Activated CD4-positive, alpha-beta T cell treated with anti-CD3 and anti-CD28 coated beads, Interleukin-2, Interleukin-6, amounts not matched to agents 100 ng/mL and 50 ng/mL, durations not matched to agents 16 hours and 8 hours (primary cell): ENCODE measurements around the gene PODXL.

Experiments used
- DNase-seq: peaks from one replicate; pipeline ENCODE4 v3.0.0-alpha.2; 2020

PODXL gene

GRCh38 chr7:131556053-131556908 lies at the start of gene PODXL:
Gene PODXL (minus strand): TSS chr7:131556628. CDS start chr7:131556359, 269 bp downstream.
- peak; percentile 73 for DNase-seq

DNA sequence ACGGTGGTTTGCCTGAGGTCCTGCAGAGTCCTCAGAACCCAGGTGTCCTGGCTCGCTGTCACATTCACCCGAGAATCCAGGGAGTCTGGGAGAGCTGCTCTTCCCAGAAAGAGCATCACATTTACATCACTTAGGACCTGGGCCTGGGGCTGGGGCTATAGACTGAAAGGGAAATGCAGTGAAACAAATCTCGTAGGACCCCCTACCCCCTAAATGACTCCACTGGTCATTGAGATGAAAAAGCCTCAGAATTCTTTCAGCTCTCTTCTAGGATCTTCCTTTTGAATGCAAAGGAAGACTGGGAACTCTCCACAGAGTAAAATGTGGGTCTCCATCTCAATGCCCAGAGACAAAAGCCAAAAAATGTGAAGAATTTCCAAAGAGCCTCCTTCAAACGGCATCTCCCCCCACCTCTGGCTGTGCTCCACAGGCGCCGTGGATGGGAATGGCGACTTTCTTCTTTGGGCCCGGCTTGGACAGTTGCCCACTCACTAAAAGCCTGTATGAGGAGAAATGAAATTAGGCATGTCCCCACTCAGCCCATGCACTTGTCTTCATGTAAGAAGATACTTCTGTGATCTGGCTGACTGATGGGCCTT lies 49.0 kb upstream of the PODXL start:
- DNase-seq = no peak

DNA sequence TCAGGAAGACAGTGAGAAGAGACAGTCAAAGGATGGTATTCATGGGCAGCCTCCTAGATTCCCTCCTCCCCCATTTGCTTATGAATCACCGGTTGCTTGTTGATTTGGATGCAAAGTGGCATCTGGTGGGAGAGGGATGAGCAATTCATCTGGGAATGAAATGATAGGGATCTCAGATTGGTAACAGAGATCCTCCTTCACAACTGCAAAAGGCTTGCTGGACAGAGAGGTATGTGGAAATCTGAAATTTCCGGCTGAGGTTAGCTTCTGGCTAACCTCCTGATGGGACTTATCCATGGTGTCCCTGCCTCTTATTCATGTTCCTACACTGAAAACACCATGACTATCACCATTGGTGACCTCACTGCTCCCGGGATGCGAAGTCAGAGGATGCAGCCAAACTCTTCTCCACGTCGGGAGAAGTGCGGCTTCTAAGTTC lies 48.4 kb upstream of the PODXL start:
- DNase-seq = no peak

GRCh38 chr7:131603932-131604331 lies 47.5 kb upstream of the PODXL start:
- no peak for DNase-seq

DNA sequence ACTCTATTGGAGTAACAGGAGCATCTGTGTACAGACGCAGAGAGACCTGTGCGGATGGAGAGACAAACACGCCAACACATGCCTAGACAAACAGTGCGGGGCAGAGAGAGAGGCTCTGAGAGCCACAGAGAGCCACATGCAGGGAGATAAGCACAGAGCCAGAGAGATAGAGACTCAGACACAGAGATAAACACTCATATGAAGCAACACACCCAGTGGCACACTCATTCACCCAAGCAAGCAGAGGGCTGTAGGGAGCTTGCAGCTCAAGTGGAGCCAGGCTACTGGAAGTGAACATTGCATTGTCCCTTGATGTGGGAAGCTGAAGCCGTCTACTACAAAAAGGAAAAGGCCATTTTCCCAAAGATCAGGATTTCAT lies 46.6 kb upstream of the PODXL start:
- DNase-seq = no peak

DNA sequence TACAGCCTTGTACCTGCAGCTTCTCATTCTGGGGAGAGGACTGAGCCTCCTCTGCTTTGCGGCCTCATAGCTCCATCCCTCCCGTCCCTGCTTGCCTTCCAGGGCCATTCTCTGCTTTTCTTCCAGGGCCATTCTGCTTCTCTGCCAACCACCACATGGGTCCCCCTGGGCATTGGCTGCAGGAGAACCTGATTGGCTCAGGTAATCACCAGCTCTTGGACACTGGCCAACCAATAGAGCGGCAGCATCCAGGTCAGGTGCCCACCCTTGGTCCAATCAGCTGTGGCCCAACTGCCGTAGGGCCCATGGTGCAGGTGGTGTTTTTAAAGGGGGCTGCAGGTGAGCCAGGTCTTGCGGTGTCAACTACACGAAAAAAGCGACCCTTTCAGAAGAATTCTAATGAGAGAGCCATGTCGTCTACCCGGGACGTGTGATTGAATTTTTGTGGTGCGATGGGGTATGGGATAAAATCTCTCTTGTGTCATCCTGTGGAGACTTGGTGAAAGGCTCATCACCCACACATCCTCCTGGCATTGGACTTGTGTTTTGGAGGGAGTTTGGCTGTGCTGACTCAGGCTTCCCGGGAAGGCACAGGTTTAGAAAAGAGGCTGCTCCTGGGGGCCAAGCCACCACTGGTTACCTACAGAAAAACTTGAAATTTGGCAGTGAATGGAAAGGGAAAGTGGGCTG lies 46.0 kb upstream of the PODXL start:
- DNase-seq = no peak

DNA sequence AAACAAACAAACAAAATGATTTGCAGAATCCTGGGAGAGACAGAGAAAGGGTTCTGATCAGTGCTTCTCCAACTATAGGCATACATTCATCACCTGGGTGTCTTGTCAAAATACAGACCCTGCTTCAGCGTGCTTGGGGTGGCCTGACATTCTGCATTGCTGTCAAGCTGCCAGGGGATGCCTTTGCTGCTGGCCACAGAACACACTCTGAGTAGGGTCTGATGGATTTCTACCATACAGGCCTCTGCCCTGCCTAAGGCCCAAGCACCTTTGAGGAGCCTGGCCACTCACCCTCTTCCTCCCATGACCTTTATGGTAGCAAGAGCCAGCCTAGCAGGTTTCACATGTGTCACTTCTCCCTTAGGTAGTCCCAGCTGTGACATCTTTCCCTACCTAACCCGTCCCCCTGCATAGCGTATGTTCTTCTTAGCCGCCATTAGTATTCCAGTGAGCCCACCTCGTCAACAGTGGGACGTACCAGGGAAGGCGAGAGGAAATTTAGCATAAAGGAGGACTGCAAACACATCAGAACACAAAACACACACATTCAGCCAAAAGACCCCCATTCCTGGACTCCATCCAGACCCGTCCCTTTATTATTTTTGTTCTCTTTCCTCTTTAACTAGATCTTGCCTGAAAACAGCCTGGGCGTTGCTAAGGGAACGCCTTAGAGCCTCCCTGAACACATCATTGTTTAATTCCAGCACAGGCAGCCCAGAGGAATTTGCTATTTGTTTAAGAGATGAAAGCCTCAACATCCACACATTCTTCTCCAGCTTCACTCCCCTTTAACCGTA lies 43.9 kb upstream of the PODXL start:
- DNase-seq = no peak

GRCh38 chr7:131596785-131597184 lies 40.4 kb upstream of the PODXL start:
- DNase-seq = no peak

GRCh38 chr7:131595699-131596098 lies 39.3 kb upstream of the PODXL start:
- DNase-seq = no peak

- no peak for DNase-seq
These were observed 35.4 kb upstream of the PODXL start for GRCh38 chr7:131591687-131592319.

- DNase-seq = no peak
These were observed 31.0 kb upstream of the PODXL start for GRCh38 chr7:131587315-131587923.

- no peak for DNase-seq
These were observed 30.3 kb upstream of the PODXL start for GRCh38 chr7:131586759-131587158.

DNA sequence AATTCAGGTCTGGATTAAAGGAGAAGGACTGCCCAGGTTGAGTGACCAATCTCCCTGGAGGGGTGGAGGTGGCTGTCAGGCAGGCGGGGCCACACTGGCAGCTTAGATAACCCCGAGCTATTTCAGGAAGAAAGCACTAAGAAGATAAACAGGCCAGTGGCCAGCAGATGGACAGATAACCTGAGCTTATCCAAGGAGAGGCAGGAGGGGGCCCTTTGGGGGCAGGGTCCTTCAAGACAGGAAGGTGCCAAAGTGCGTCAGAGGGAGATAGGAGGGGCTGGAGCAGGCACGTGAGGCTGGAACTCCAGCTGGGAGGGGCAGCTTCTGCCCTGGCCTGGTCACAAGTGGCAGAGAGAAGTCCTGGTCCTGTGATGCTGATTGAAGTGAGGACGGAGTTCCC lies 29.8 kb upstream of the PODXL start:
- no peak for DNase-seq

GRCh38 chr7:131583430-131583829 lies 27.0 kb upstream of the PODXL start:
- DNase-seq = no peak

- no peak for DNase-seq
These were observed 25.0 kb upstream of the PODXL start for GRCh38 chr7:131581241-131582051.

DNA sequence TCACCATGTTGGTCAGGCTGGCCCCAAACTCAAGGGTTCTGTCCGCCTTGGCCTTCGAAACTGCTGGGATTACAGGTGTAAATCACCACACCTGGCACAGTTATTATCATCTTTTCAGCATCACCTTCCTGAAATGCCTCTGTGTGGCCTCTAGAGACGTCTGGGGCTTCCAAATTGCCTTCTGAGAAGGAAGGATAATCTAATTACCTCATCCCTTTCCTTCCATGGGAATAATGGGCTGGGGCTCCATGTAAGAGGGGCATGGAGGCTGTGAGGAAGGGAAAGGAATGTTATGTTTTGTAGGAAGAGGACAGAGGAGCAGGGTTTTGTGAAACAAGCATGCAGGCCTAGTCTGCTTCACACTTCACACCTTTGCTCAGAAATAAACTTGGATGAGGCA lies 22.2 kb upstream of the PODXL start:
- DNase-seq = no peak

GRCh38 chr7:131574741-131575140 lies 18.3 kb upstream of the PODXL start:
- DNase-seq = no peak

- no peak for DNase-seq
These were observed 14.0 kb upstream of the PODXL start for GRCh38 chr7:131570401-131570800.

GRCh38 chr7:131568970-131569369 lies 12.5 kb upstream of the PODXL start:
- DNase-seq = no peak

- no peak for DNase-seq
These were observed 12.1 kb upstream of the PODXL start for GRCh38 chr7:131568510-131568909.

DNA sequence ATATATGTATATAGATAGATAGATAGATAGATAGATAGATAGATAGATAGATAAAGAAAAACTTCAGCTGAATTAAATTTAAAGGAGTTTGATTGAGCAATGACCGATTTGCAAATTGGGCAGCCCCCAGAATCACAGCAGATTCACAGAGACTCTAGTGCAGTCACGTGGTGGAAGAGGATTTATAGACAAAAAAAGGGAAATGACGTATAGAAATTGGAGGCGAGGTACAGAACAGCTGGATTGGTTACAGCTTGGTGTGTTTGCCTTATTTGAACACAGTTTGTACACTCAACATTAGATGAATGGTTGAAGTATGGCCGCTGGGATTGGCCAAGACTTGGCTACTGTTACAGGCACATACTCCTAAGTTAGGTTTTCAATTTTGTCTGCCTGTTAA lies 8.2 kb upstream of the PODXL start:
- no peak for DNase-seq
